ENCODE results near the gene CDC14B. TPM values are rescaled to one million over a fixed set of nuclear protein-coding genes. Genes with fewer than 3 reads are reported as not detected.

The CDC14B gene
- total RNA-seq, 2 donors from 2014 or later, result 12.7 to 17.3 TPM

DNA sequence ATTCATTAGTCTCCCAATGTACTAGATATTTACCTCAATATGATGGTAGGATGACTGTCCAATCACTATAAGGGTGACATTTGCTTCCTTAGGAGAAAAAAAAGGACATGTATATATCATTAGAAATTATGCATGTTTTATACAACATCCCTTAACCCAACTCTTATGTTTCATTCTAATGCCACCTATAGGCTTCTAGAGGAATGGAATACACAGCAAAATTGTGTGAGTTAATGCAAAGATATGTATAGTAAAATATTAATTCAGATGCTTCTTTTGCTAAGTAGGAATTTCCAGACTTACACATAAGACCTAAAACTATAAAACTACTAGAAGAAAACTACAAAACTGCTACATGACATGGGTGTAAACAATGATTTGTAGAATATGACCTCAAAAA is 32.0 kb upstream of the CDC14B start:
- H3K4me1 ChIP-seq, result no peaks in the 10 kb centered on the region
- H3K27ac ChIP-seq, result no peak overlapping the region
- H3K36me3 ChIP-seq, result no peaks in the 10 kb centered on the region
- TF ChIP-seq, protein P1, sequence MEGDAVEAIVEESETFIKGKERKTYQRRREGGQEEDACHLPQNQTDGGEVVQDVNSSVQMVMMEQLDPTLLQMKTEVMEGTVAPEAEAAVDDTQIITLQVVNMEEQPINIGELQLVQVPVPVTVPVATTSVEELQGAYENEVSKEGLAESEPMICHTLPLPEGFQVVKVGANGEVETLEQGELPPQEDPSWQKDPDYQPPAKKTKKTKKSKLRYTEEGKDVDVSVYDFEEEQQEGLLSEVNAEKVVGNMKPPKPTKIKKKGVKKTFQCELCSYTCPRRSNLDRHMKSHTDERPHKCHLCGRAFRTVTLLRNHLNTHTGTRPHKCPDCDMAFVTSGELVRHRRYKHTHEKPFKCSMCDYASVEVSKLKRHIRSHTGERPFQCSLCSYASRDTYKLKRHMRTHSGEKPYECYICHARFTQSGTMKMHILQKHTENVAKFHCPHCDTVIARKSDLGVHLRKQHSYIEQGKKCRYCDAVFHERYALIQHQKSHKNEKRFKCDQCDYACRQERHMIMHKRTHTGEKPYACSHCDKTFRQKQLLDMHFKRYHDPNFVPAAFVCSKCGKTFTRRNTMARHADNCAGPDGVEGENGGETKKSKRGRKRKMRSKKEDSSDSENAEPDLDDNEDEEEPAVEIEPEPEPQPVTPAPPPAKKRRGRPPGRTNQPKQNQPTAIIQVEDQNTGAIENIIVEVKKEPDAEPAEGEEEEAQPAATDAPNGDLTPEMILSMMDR (IDR thresholded peaks at IDR 0.05), result peak; percentile 23
- intact Hi-C loops (cut with DNase I), result loop anchor here (5.0 kb wide), 1 partner anchor 209 kb away; no protein-coding TSS in a partner anchor
- H3K27me3 ChIP-seq, result no peaks in the 10 kb centered on the region
- no peak overlapping the region for H3K4me3 ChIP-seq
- H3K9me3 ChIP-seq, result no peaks in the 10 kb centered on the region
- H3K9ac ChIP-seq (ENCODE audit: low read depth in 2 of 2, low read length in 2 of 2), result no peak overlapping the region
- DNase-seq, result no peak

DNA sequence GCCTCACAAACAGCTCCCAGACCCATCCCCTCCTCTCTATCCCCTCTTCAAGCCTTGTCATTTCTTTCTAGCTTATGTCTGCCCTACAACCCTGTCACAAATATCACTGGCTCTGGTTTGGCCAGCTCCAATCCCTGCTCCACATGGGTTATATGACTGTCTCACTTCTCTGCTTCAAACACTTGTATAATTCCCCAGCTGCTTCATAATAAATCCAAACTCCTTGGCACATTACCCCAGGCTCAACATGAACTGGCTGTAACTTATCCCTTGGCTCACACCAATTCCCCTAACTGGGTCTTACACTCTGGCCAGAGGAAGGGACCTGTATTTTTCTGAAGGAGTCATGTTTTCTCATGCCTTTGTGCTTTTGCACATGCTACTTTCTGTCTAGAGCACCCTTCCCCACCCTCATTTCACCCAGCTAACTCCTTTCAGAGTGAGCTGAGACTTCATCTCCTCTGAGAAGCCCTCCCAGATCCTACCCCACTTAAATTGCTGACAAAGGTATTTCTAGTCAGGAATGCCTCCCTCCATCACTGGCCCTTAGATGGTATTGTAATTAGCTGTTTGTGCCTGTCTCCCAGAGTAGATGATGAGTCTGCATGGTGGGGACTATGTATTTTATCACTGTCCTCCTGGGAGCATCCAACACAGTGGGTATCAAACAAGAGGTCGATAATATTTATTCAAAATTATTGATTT is 30.1 kb upstream of the CDC14B start:
- no peak overlapping the region for H3K4me3 ChIP-seq
- H3K27ac ChIP-seq, result no peak overlapping the region
- intact Hi-C loops (cut with DNase I), result loop anchor here (5.0 kb wide), 1 partner anchor 207 kb away; no protein-coding TSS in a partner anchor
- H3K9ac ChIP-seq (ENCODE audit: low read depth in 2 of 2, low read length in 2 of 2), result no peak overlapping the region
- no peaks in the 10 kb centered on the region for H3K27me3 ChIP-seq
- TF ChIP-seq, protein P1 (IDR thresholded peaks at IDR 0.05), result no peak
- DNase-seq, result no peak
- H3K36me3 ChIP-seq, result no peaks in the 10 kb centered on the region
- H3K4me1 ChIP-seq, result no peaks in the 10 kb centered on the region
- no peaks in the 10 kb centered on the region for H3K9me3 ChIP-seq

DNA sequence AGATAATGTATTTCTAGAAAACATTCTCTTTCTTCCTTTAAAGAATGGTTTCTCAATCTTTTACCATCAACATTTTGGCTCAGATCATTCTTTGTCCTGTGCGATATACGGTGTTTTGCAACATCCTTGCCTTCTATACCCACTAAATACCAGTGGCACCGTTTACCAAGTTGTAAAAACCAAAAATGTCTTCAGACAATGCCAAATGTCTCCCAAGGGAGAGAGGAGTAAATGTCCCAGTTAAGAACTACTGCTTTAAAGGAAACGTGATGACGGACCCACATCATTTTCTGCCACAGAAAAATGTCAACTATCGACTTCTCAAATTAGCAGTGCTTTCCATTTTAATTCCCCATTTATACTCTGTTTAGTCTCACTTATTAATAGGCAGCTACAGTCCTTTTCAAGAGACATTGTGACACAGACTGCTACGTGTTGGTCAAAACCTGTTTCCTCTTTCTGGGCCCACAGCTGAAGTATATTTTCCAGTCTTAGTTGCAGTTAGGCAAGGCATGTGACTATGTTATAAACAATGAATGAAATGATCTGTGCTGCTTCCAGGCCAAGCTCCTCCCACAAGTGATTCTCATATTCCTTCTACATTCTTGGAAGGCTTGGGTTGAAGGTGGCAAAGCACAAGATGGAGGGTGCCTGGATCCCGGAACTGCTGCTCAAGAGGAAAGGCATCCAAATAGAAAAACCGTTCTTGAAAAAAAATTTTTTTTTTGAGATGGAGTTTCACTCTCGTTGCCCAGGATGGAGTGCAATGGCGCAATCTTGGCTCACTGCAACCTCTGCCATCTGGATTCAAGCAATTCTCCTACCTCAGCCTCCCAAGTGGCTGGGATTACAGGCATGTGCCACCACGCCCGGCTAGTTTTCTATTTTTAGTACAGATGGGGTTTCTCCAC is 26.7 kb upstream of the CDC14B start:
- Histone ChIP-seq H3K9ac (ENCODE audit: low read depth in 2 of 2, low read length in 2 of 2) (no peak overlapping the region), H3K4me1 (no peaks in the 10 kb centered on the region), H3K27ac (peak overlapping the region; percentile 26), H3K9me3 (no peaks in the 10 kb centered on the region), H3K36me3 (no peaks in the 10 kb centered on the region), H3K4me3 (no peak overlapping the region), H3K27me3 (no peaks in the 10 kb centered on the region)
- DNase-seq, result no peak
- intact Hi-C loops (cut with DNase I), result no loop called here
- TF ChIP-seq, protein P1 (IDR thresholded peaks at IDR 0.05), result no peak

DNA sequence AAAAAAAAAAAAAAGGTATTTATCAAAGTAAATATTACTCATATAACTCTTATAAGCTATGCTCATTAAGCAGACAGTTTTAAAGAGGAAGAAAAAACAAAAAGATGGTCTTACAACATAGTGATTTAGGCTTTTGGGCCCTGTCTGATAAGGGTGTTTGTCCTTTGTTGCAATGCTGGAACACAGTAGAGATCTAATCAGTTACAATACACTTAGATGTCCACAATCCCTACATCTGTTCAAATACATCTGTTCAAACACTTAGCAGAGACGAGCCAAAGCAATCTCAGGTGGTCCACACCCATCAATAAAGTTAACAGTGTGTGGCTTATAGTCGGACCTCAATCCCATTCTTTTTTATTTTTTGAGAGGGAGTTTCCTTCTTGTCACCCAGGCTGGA is 24.5 kb upstream of the CDC14B start:
- Histone ChIP-seq H3K4me1 (no peaks in the 10 kb centered on the region), H3K9ac (ENCODE audit: low read depth in 2 of 2, low read length in 2 of 2) (no peak overlapping the region), H3K27ac (no peak overlapping the region), H3K4me3 (no peak overlapping the region), H3K27me3 (no peaks in the 10 kb centered on the region), H3K36me3 (no peaks in the 10 kb centered on the region), H3K9me3 (no peaks in the 10 kb centered on the region)
- intact Hi-C loops (cut with DNase I), result no loop called here
- TF ChIP-seq, protein P1 (IDR thresholded peaks at IDR 0.05), result no peak
- no peak for DNase-seq

DNA sequence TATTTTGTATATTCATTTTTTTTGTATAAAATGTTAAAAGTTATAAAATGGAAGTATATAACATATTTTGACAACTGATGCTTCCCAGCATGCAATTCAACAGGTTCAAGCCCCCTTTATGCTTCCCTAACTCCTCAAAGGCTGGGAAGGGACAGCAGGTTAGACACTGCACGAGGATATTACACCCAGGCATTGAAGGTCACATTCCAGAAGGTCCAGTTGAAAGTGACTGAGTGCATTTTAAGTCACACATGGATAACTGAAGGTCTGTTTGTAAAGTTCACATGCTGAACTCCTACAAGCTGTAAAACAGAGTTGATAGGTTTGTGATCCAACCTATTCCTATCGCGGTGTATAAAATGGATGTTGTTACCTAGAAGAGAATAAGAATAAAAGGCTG is 21.9 kb upstream of the CDC14B start:
- Histone ChIP-seq H3K27me3 (no peaks in the 10 kb centered on the region), H3K36me3 (no peaks in the 10 kb centered on the region), H3K4me1 (no peaks in the 10 kb centered on the region), H3K27ac (no peak overlapping the region), H3K9ac (ENCODE audit: low read depth in 2 of 2, low read length in 2 of 2) (no peak overlapping the region), H3K9me3 (no peaks in the 10 kb centered on the region), H3K4me3 (no peak overlapping the region)
- TF ChIP-seq, protein P1 (IDR thresholded peaks at IDR 0.05), result no peak
- no peak for DNase-seq
- intact Hi-C loops (cut with DNase I), result no loop called here
